Stimulated activated CD8-positive, alpha-beta memory T cell treated with anti-CD3 and anti-CD28 coated beads, Interleukin-7, amount 100 ng/mL, for 1 hour (primary cell): Measurements from ENCODE around the gene HIVEP3.

ENCODE experiments used
- DNase-seq, 2 donors: peaks; one replicate each; pipeline ENCODE4 v3.0.0-alpha.2; 2020; ENCODE audit warnings: low read depth in 2 of 2

HIVEP3 gene

DNA sequence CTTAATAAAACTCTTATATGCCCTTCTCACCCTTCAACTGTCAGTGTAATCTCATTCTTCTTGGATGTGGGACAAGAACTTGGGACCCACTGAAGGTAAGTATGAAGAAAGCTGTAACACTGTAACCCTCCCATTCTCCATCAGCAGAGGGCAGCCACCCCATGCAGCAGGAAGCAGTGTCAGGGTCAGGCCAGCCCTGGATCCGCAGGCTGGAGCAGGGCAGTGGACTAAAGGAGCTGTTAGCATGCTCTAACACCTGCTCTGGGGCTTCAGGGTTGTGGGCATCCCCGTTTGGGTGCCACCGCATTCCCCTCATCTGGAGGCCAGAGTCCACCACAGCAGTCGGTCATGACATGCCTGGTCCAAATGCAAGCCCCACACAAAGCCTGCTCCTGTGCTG lies 156.5 kb downstream of the HIVEP3 start:
- DNase-seq = no peak

DNA sequence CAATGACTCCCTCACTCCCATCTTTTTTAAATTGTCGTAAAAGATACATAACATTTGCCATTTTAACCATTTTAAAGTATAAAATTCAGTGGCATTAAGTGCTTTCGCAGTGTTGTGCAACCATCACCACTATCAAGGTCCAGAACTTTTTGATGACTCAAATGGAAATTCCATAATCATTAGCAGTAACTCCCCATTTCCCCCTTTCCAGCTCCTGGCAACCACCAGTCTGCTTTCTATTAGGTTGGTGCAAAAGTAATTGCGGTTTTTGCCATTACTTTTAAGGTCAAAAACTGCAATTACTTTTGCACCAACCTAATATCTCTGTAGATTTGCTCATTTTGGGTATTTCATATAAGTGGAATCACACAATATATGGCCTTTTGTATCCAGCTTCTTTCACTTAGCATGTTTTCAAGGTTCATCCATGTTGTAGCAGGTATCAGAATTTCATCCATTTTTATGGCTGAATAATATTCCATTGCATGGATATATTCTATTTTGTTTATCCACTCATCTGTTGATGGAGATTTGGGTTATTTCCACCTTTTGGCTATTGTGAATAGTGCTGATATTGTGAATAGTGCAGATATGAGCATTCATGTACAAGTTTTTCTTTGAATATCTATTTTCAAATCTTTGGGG lies 159.7 kb downstream of the HIVEP3 start:
- DNase-seq = no peak

DNA sequence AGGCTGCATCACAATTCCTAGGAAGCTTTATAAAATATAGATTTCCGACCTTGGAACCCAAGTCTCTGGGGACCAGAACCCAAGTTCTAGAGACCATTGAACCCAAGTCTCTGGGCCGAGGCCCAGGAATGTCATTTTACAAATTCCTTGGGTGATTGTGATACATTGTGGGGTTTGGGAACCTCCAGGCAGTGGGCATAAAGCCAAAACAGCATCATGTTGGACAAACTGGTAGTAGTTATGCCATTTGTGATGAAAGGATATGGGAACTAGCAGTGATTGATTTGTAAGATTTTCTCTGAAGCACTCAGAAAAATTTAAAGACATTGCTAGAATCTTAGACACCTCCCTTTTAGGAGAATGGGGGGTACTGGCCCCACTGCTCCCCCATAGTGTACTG lies 160.2 kb downstream of the HIVEP3 start:
- DNase-seq = no peak

DNA sequence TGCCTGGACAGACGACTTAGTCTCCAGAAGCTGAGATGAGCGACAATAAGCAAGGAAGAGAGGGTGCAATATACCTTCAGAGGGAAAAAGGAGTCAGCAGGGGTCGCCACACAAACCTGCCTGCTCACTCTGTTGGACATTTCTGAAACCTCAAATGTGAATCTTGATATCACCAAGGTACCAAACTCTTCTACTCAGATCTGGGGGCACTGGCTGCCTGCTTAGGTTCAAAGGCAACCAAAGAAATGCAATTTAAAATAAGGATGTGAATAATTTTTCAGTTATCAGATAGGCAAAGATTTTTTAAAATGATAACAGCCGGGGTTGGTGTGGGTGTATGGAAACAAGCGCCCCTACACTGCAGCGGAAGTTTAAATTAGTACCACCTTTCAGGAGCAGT lies 164.2 kb downstream of the HIVEP3 start:
- no peak for DNase-seq

DNA sequence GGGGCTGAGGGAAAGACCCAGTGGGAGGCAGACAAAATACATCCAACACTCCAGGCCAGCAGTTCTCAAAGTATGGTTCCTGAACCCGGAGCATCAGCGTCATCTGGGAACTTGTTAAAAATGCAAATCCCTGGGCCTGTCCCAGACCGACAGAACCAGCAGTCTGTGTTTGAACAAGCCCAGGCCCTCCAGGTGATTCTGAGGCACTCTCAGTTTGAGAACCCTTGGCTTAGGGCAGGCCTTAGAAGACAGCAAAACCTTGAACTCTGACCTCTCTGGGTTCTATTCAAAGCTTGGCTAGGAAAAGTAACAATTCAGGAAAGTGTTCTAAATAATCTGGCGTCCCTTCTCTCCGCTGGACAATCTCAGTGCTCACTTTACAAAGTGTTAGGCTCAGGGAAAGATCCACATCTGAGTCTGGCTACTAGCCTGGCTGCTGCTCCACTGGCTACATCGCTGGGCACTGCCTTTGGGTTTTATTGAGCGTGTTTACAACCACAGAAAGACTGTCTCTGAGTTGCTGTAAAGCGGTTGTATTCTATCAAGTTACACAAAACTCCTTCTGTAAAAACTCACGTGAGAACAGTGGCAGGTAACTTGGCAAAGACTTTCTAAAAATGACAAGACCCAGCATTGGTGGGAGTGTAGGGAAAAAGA lies 166.1 kb downstream of the HIVEP3 start:
- DNase-seq = no peak

DNA sequence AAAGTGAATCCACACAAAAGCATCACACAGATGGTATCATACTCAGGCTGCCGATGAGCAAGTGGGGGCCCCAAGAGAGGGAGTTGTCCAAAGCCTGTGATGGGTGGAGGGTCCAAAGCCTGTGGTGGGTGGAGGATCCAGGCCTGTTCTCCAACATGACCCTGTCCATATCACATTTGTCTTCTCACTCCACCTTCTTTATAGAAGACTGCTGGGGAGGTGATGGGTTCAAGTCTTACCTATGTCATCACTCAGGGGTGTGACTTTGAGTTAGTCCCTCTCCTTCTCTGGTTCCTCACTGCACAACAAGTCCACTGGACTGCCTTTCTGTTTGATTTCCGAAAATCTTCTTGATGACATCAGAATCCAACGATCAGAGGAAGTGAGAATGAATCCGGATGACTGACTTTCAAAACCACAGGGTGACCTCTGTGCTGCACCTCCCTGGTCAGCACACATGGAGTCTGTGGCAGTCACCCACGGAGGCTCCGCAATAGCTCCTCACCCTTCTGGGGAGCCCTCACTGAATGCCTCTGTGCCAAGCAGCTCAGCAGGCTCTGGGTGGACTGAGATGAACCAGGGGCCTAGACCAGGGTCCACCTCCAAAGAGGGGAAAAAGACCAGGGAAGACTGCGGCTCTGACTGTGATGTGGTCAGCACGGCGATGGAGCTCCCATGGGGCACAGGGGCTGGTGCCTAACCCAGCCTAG lies 166.8 kb downstream of the HIVEP3 start:
- DNase-seq = no peak

DNA sequence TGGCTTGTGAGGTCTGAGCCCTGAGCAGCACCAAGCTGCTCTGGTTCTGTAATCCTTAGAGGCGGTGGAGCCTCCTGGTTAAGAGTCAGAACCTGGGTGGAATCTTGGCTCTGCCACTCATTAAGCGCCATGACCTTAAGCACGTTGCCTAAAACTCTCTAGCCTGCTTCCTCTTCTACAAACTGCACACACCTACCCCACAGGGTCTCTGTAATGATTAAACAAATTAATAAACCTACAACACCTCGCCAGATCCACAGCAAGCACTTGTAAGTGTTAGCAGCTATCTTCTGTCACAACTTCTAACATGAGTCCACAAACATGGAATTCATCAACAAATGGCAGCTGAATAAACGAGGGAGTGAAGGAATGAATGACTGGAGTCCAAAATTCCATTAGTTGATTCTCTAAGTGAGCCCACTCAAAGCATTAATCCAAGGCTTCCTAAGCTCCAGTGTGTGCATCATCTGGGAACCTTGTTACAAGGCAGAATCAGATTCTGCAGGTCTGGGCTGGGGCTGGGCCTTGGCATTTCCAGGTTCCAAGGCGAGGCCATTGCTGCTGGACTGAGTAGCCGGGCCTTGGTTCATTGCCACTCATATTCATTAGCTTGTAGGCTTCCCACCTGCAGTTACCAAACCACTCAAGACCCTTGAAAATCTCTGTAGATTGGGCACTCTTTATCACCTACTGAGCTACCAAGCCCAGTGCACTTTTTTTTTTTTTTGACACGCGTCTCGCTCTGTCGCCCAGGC lies 168.6 kb downstream of the HIVEP3 start:
- no peak for DNase-seq

DNA sequence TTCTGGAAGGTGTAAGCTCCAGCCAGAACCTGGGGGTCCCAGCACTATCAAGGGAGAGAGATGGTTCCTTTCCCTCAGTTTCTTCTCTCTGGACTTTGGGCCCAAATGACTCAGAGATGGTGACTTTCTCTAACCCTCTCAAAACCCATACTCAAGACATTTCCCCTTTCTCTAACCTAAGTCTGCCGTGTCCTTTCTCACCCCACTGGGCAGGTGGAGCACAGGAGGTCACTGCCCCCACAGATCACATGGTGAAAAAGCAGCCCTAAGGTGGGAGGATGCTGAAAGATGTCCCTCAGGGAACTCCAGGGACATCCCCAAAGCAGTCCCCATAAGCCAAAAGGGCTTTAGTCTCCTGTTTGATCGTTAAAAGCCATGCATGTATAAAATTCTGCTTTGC lies 173.7 kb downstream of the HIVEP3 start:
- DNase-seq = no peak

DNA sequence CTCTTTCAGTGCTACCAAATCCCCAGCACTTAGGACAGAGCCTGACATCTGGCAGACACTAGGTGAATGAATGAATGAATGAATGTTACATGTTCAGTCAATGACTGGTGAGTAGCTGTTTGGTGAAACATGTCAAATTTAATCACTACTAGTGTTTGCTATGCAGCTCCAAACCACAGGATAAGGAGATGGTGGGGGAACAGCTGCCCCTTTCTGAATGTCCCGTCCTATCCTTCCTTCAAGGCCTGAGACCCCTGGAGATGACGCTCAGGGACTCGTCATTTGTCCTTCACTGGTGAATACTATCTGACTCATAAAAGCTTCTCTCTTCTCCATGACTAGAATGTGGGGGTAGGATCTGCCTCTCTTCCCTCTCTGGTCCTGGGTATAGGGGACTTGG lies 175.4 kb downstream of the HIVEP3 start:
- no peak for DNase-seq

DNA sequence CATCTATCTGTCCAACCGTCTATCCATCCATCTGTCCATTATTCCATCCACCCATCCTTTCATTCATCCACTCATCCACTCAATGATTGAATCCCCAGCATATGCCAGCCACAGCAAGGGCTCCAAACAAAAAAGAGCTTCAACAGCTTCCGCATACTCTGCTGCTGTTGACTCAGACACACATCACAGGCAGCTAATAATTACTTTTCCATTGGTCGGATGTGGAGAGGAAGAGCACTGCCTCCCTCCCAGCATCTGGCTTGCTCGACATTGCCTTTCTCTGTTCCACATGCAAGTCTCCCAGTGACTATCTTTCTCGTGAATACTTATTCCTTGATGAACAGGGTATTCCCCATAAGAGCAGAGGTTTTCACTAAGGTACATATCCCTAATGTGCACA lies 176.5 kb downstream of the HIVEP3 start:
- no peak for DNase-seq

DNA sequence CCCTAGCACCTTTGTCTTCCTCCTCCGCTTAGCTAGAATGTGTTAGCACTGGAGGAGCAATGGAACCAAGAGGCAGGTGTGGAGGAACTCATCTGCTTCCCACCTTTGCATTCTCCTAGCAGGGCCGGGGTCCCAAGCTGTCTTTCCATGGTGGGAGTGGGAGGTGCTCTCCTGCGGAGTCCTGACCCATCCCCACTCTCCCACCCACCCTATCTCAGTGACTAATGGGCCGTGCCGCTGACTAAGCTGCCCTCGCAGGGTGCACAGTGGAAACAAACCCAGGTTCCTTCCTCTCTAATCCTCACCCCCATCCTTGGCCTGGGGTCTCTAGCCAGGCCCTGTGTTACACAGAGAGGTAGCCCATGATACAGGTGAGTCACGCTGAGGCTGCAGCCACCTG lies 177.5 kb downstream of the HIVEP3 start:
- DNase-seq = no peak

DNA sequence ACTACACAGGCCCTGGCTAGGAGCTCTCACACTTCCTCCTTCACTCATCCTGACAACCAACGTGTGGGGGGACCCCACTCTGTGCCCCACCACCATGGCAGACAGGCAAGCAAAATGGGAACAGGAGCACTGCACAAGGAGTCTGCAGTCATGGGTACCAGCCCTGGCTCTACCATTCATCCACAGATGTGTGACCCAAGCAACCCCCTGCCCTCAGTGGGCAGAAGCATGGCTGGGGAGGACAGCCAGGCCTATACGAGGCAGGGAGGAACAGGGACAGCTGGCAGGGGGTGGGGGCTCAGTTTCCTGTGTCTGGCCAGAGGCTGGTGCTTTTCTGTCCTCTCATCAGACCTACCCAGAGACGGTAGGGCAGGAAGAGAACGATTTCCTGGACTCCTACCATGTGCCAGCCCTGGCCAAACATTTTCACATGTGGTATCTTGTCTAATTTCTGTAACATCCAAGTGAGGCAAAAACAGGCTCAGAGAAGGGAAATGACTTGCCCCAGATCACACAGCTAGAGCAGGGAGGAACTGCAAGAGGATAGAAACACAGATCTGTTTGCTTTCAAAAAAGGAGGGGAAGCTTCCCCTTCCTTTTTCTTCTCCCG lies 178.0 kb downstream of the HIVEP3 start:
- no peak for DNase-seq

DNA sequence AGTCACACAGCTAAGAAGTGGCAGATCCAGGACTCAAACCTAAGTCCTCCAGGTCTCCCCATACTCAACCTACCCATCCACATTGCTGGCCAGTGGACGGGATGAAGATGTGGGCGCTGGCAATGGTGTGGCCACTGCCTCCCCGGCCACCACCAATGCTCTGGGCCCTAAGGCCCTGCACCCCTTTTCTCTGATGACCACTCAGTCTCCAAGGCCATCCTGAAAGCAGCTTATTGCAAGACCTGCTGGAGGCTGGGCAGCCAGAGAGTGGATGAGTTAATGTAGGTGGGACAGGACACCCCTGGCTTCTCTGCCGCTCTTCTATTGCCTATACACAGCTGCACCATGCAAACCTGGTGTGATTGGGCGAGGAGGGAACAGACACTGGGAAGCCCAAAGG lies 178.7 kb downstream of the HIVEP3 start:
- no peak for DNase-seq

DNA sequence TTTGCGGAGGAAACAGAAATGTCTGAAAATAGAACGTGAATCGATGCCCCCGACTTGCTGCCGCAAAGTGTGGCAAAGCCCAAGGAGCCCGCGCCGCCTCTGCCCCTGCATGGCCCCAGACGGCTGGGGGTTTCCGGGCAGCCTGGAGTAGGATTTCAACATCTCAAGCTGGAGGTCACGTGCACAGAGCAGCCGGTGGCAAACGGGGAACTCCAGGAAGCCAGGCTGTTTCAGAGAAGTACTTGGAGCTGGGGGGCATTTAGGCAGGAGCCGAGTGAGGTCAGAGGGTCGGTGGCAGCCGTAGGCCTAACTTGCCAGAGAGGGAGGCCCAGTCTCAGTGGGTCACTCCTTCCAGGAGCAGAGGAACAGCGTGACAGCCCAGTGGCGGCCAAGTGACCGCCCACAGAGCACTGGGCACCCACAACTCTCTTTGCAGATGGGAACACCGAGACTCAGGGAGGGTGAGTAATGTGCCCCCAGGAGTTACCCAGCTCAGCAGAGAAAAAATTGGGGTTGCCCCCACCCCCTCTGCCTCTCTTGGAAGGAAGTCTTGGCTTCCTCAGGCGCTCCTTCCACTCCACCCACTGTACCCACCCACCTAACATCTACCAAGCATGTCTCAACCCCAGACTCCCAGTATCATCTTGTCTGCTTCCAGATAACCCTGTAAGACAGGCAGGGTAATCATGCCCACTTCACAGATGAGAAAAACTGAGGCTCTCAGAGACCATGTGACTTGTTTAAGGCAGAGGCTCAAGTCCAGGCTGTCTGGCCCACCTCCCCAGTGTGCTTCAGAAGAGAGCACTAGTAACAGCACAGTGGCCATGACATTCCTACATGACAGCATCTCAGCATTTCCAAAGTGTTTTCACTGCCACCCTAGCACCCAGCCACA lies 179.4 kb downstream of the HIVEP3 start:
- peak; percentile 39 to 48 for DNase-seq

DNA sequence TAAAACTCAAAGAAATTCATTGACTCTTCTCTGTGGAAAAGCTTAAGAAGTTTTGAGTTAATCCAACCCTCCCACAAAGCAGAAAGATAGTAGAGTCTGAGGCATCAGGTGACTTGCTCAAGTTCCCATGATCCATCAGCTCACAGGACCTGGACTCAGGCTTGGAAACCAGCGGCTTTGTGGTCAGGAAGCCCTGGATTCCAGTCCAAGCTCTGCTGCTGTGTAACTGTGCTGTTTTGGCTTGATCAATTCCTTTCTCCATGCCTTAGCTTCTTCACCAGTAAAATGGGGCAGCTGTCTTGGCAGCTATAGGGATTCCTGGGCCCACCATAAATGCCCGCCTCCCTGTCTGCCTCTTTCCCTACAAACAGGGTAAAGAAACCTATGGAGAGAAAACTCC lies 180.2 kb downstream of the HIVEP3 start:
- no peak for DNase-seq

DNA sequence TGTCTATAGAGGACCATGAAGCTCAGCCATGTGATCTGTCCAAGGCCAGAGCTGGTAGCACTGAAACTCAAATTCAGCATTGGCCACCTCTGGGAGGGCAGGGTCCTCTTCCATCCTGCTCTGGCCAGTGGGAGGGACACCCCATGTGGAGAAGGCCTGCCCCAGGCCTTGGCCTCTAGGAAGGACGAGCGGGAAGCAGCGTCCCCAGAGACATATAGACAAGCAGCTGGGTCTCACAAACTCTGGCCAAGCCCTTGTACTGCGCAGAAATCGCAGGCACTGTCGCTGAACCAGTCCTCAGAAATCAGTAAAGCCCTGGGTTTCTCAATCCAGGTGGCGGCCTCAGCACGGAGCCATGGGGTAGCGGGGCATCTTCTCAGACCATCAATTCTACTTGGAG lies 180.7 kb downstream of the HIVEP3 start:
- no peak for DNase-seq

DNA sequence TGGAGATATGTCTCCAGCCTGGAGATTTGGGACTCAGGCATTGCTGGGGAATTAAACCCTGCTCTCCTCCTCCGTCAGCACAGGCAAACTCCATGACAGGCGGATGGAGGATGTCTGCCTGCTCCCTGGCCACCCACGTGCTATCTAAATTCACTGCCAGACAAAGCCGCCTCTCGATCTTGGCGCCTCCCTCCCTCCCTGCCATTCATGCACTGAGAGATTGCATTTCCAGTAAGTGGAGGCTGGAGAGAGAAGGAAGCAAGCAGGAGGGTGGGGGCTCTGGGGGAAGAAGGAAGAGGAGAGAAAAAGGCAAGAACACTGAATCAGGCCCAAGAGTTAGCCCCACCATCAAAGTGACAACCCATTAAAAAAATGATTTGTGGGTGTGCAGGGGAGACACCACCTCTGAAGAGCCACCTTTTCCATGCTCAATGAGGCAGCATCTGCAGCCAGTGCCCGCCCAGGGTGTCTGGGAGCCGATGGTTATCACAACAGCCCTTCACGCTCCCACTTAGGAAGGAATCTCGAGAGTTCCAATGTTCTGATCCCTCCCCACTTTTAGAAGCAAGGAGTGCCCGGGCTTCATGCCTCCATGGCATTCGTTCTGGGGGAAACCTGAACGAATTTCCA lies 183.0 kb downstream of the HIVEP3 start:
- no peak for DNase-seq

DNA sequence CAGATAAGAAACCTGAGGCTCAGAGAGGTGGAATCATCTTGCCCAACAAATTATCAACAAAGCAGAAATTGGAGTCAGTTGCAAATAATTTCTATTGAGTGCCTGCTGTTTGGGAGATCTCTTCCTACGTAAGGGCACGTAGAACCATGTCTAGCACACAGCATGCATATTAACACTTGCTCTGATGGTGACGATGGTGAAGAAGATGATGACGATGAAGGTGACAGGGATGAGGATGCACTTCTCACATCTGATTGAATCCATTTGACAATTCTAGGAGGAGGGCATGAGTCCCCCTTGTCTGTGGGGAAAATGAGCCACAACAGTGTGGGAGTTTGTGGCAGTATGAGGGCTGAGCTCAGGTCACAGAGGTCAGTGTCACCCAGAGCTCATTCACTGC lies 183.6 kb downstream of the HIVEP3 start:
- no peak for DNase-seq

DNA sequence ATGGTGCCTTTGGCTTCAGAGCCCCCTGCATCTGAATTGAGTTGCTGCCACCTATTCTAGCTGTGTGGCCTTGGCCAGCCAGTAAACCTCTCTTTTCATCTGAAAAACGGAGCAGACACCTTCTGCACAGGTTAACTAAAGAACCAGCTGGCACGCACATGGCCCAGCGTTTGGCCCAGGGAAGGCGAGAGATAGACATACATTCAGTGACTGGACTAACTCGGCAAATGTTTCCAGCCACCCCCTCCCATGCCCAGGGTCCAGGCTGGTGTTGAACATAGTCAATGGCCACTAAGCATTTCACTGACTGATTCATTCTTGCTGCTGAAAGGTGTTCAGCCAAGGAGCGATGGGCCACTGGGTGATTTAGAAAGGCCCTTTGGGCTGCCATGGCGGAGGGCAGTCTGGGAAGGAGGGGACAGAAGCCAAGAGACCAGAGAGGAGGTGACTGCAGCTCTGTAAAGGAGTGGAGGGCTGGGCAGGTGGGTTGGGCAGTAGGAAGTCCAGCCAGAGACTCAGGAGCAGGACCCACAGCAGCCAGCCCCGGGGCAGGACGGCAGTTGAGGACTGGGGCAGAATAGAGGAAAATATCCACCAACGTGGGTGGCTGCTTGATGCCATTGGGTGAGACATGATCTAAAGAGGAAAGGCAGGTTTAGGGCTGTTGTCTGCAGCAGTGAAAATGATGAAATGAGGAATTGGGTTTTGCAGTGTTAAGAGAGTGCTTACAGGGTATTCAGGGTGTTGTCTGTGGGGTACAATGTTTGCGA lies 184.3 kb downstream of the HIVEP3 start:
- no peak for DNase-seq

DNA sequence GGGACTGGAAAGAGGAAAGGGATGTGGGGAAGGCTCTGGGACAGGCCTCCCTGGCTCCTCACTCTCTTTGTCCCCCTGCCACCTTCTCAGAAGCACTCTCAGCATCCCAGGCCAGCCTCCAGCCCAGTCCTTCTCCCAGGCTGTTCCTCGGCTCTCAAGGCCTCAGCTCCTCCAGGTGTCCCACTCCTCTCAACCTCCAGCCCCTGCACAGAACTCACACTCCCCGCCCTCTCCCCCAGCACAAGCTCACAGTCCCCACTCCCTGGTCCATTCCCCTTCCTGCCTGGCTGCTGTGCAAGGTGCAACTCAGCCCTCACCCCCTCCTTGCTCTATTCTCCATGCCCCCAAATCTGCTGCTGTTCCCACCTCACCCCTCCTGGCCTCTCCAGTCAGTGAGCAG lies 185.0 kb downstream of the HIVEP3 start:
- DNase-seq = no peak
